ENCODE measurements around the gene ID3.

- no peak for TF ChIP-seq CTCF (IDR thresholded peaks at IDR 0.05)
- TF ChIP-seq POLR2A (IDR thresholded peaks at IDR 0.05), result no peak
Measured at GRCh38 chr1:23578311-23578996, 19.2 kb upstream of the ID3 start.
